Endothelial cell of umbilical vein (primary cell): ENCODE measurements around the gene PSMB5. TPM values are rescaled to one million over a fixed set of nuclear protein-coding genes. Genes with fewer than 3 reads are reported as not detected.

Experiments
- BruUV-seq: library from RNA; stranded (reverse); fragments of 400-500 nt; replicated peaks from 2 replicates; lab custom pipeline; 2021; lab: Mats Ljungman, UMichigan
- CTCF ChIA-PET: fragments of 300-600, 350-600 bp; sonication (Branson Sonifier 250); formaldehyde crosslinking; loops from one replicate; lab custom pipeline; 2021; ENCODE audit warnings: antibody characterized with exemption, inconsistent platforms; lab: Charles Lee
- POLR2A ChIA-PET: fragments of 300-600, 350-600 bp; sonication (Branson Sonifier 250); formaldehyde crosslinking; loops from one replicate; lab custom pipeline; 2021; ENCODE audit warnings: antibody characterized with exemption, inconsistent platforms; lab: Charles Lee
- DNase-seq: peaks from one replicate; pipeline ENCODE4 v3.0.0-alpha.2; 2011; ENCODE audit warnings: low read depth, low spot score
- FAIRE-seq: peaks from 2 replicates; lab custom pipeline; 2011; peaks lifted over from hg19 to GRCh38; lab: Jason Lieb, UNC
- H2AFZ ChIP-seq: 2 replicates; pipeline ENCODE4 v1.6.0; 2012; ENCODE audit warnings: low read depth, low read length, control low read depth, inconsistent platforms
- H3K27ac ChIP-seq: 2 replicates; pipeline ENCODE4 v1.5.1; 2011; ENCODE audit warnings: low read depth, mild to moderate bottlenecking, control low read depth, low read length, moderate library complexity; ENCODE audit not compliant: insufficient read depth
- H3K27me3 ChIP-seq, 2 experiments: 2 replicates each; pipeline versions ENCODE4 v1.6.0 to v1.6.1; 2011; ENCODE audit warnings: low read length in 2 of 2, mixed read lengths in 1 of 2; ENCODE audit not compliant: control insufficient read depth in 2 of 2, insufficient read depth in 2 of 2
- H3K36me3 ChIP-seq, 2 experiments: 2 replicates in 1 of 2; 3 replicates in 1 of 2; pipeline ENCODE4 v1.5.1; 2011; ENCODE audit warnings: low read length in 2 of 2, mild to moderate bottlenecking in 1 of 2, moderate library complexity in 1 of 2; ENCODE audit not compliant: control insufficient read depth in 2 of 2, insufficient read depth in 2 of 2; ENCODE audit errors: extremely low read depth in 1 of 2
- H3K4me1 ChIP-seq: 3 replicates; pipeline ENCODE4 v1.5.1; 2011; ENCODE audit warnings: mild to moderate bottlenecking, low read length; ENCODE audit not compliant: control insufficient read depth, insufficient read depth; ENCODE audit errors: extremely low read depth
- H3K4me2 ChIP-seq: 2 replicates; pipeline ENCODE4 v1.6.1; 2011; ENCODE audit warnings: low read length, control low read depth, mixed read lengths; ENCODE audit not compliant: insufficient read depth
- H3K4me3 ChIP-seq, 3 experiments: fragments of 200-600 bp in 1 of 3; sonication (generic), shearing (Covaris generic) in 1 of 3; replicated peaks in 1 of 3; 2 replicates each; pipeline ENCODE4 v1.5.1; 2011 to 2016; ENCODE audit warnings: control low read depth in 3 of 3, low read length in 3 of 3, mild to moderate bottlenecking in 2 of 3, inconsistent platforms in 1 of 3, low read depth in 1 of 3, moderate library complexity in 1 of 3; ENCODE audit not compliant: insufficient read depth in 1 of 3
- H3K79me2 ChIP-seq: 2 replicates; pipeline ENCODE4 v1.6.0; 2012; ENCODE audit warnings: low read length, inconsistent platforms; ENCODE audit not compliant: control insufficient read depth, insufficient read depth
- H3K9ac ChIP-seq: replicated peaks from 2 replicates; pipeline ENCODE3; 2011; ENCODE audit warnings: low read length, control low read depth; ENCODE audit not compliant: insufficient read depth; ENCODE audit errors: extremely low read depth
- H3K9me1 ChIP-seq: replicated peaks from 3 replicates; pipeline ENCODE4 v1.6.0; 2011; ENCODE audit warnings: mild to moderate bottlenecking, low read length; ENCODE audit not compliant: control insufficient read depth, insufficient read depth; ENCODE audit errors: extremely low read depth
- H3K9me3 ChIP-seq: replicated peaks from 2 replicates; pipeline ENCODE4 v1.5.1; 2012; ENCODE audit warnings: low read length, inconsistent platforms; ENCODE audit not compliant: control insufficient read depth, insufficient read depth
- H4K20me1 ChIP-seq: replicated peaks from 2 replicates; pipeline ENCODE3; 2011; ENCODE audit warnings: mild to moderate bottlenecking, low read length; ENCODE audit not compliant: control insufficient read depth, insufficient read depth; ENCODE audit errors: extremely low read depth
- EZH2 ChIP-seq: IDR thresholded peaks from 2 replicates; pipeline ENCODE4 v1.6.1; 2012; ENCODE audit warnings: borderline replicate concordance, low read depth, mild to moderate bottlenecking, moderate library complexity, low read length, inconsistent platforms; ENCODE audit not compliant: severe bottlenecking
- dilution Hi-C: fragments of 300-500 bp; cut with MboI; formaldehyde crosslinking; loops from one replicate; pipeline ENCODE4 v1.15.0; 2019; ENCODE audit warnings: low sequenced_read_pairs; ENCODE audit not compliant: extremely low pct_ligation_motif_present
- intact Hi-C: fragments of 100-400 bp; cut with micrococcal nuclease; formaldehyde crosslinking; loops from one replicate; pipeline ENCODE4 v1.10.0; 2022
- polyA plus RNA-seq, 4 experiments: library from polyadenylated mRNA; depleted of rRNA in 3 of 4; stranded (reverse) in 3 of 4; unstranded in 1 of 4; fragments of >200 nt; gene quantifications; 2 replicates each; pipeline versions ENCODE4 v1.2.1 to v1.2.3, GENCODE V29; 2011 to 2012; ENCODE audit warnings: missing spikeins in 1 of 4
- total RNA-seq: library from RNA; stranded (reverse); gene quantifications from 2 replicates; pipeline ENCODE4 v1.2.3, GENCODE V29; 2021
- TF ChIP-seq, protein P1 (sequence below), 2 donors: IDR thresholded peaks; 1 replicate in 1 of 2; 2 replicates in 1 of 2; pipeline ENCODE4 v1.5.1; 2011; ENCODE audit warnings: low read length in 2 of 2, mild to moderate bottlenecking in 2 of 2, moderate library complexity in 2 of 2, control low read depth in 1 of 2, inconsistent platforms in 1 of 2, low read depth in 1 of 2; ENCODE audit not compliant: insufficient read depth in 1 of 2; ENCODE audit errors: extremely low read depth in 1 of 2

PSMB5 gene
- total and polyA plus RNA-seq, 2 donors (not counting 3 experiments of a cell fraction or from before 2014, with no cell fraction given), result 236 to 464 TPM

DNA sequence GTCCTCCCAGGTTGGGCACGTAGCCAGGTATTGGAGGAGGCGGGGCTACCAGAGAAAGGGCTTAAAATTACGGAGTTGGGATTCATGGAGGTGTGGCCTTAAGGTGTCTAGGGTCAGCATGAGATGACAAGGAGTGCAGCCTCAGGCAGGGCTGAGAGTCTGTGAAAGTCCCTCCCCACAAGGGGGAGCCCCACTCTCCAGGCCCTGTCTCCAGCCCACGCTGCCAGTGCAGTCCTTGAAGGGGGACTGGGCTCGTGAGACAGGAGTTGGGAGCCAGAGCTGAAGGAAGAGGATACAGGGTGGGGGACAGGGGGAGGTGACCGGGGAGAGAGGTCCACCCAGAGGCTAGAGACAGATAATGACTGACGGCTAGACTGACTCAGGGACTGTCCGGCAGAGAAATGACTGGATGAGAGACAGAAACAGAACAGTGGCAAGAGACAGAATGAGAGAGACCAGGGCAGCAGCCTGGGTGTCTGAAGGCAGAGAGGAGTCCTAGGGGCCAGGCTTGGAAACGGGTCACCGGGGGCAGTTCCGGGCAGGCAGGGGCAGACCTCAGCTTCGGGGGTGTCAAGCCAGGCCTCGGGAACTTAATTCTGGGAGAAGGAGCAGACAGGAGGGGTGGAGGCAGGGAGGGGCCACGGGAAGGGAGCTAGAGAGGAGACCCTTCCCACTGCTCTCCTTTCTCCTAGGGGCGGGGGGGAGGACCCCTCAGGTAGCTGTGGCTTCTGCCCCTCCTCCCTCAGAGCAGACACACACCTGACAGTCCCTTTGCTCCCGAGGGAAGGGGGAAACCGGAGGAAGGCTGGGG lies 21.6 kb upstream of the PSMB5 start:
- CTCF ChIA-PET, result interaction anchor here (0.7 to 13.4 kb wide), 11 partner anchors 10 to 83 kb away, joined by 3 to 1071 read pairs (median 7); partner anchors contain the start of gene AJUBA
- TSS peak; percentile 3 for BruUV-seq
- TF ChIP-seq, protein P1, sequence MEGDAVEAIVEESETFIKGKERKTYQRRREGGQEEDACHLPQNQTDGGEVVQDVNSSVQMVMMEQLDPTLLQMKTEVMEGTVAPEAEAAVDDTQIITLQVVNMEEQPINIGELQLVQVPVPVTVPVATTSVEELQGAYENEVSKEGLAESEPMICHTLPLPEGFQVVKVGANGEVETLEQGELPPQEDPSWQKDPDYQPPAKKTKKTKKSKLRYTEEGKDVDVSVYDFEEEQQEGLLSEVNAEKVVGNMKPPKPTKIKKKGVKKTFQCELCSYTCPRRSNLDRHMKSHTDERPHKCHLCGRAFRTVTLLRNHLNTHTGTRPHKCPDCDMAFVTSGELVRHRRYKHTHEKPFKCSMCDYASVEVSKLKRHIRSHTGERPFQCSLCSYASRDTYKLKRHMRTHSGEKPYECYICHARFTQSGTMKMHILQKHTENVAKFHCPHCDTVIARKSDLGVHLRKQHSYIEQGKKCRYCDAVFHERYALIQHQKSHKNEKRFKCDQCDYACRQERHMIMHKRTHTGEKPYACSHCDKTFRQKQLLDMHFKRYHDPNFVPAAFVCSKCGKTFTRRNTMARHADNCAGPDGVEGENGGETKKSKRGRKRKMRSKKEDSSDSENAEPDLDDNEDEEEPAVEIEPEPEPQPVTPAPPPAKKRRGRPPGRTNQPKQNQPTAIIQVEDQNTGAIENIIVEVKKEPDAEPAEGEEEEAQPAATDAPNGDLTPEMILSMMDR (IDR thresholded peaks at IDR 0.05; ENCODE audit: extremely low read depth in 1 of 2, insufficient read depth in 1 of 2, low read depth in 1 of 2, low read length in 2 of 2), result peak; percentile 87 to 89
- TF ChIP-seq EZH2, result no peak
- FAIRE-seq (peak; percentile 94), DNase-seq (peak; percentile 76)
- Histone ChIP-seq H3K4me3 (peak overlapping the region in 2 of 3 experiments; percentile 49 to 62), H3K27me3 (no peaks in the 10 kb centered on the region), H4K20me1 (no peaks in the 10 kb centered on the region), H3K9me3 (no peaks in the 10 kb centered on the region), H3K27ac (peak overlapping the region; percentile 6), H3K79me2 (peaks cover 2% of the 10 kb centered on the region), H2AFZ (peak overlapping the region; percentile 78), H3K9ac (peak overlapping the region; percentile 53), H3K4me2 (peak overlapping the region; percentile 40), H3K4me1 (peaks cover 16% of the 10 kb centered on the region), H3K36me3 (peaks cover 14 to 27% of the 10 kb centered on the region in 2 experiments), H3K9me1 (no peaks in the 10 kb centered on the region)
- POLR2A ChIA-PET, result interaction anchor here (0.7 to 1.8 kb wide), 3 partner anchors 10 to 70 kb away, joined by 3 to 5 read pairs (median 4); no protein-coding TSS in a partner anchor
- dilution Hi-C loops (no loop called here), intact Hi-C loops (loop anchor here (1.0 to 10.0 kb wide), 5 partner anchors 9 to 232 kb away; partner anchors contain the start of genes MRPL52 and PRMT5)
